Fibroblast of mammary gland (primary cell): ENCODE results near the gene PEAR1.
A peak's percentile ranks its signal among the peaks of the same experiment; 100 is the strongest.

ENCODE experiments used
- DNase-seq: peaks from one replicate; pipeline ENCODE4 v3.0.0-alpha.2; 2010; ENCODE audit warnings: low read depth
- H3K4me3 ChIP-seq: 2 replicates; pipeline ENCODE4 v1.5.1; 2011; ENCODE audit warnings: low read depth, mild to moderate bottlenecking, low read length, moderate library complexity; ENCODE audit not compliant: control insufficient read depth
- TF ChIP-seq, protein P1 (sequence below): conservative IDR thresholded peaks from 2 replicates; pipeline ENCODE4 v1.5.1; 2011; ENCODE audit warnings: low read depth, low read length, inconsistent platforms; ENCODE audit not compliant: control insufficient read depth, insufficient read depth

The PEAR1 gene

DNA sequence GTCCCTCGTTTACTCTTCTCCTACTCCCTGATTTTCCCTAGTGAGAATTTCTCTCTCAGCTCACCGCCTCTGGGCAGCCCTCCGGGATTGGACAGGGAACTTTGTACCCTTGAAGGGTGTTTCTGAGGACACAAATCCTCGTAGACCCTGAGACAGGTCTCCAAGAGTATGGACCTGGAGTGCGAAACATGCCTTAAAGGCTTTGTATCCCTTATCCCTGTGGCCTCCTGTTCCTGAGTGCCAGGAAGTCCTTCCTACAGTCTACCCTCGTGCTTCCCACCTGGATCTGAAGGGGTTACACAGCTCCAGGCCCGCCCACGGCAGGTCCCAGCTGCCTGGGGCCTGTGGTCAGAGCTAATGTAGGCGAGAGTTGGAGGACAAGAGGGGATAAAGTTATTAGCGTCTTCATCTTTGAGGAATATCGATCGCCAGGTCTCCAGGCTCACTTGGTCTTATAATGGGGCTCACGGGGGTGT is 7.6 kb upstream of the PEAR1 start:
- DNase-seq = no peak
- TF ChIP-seq, protein P1, sequence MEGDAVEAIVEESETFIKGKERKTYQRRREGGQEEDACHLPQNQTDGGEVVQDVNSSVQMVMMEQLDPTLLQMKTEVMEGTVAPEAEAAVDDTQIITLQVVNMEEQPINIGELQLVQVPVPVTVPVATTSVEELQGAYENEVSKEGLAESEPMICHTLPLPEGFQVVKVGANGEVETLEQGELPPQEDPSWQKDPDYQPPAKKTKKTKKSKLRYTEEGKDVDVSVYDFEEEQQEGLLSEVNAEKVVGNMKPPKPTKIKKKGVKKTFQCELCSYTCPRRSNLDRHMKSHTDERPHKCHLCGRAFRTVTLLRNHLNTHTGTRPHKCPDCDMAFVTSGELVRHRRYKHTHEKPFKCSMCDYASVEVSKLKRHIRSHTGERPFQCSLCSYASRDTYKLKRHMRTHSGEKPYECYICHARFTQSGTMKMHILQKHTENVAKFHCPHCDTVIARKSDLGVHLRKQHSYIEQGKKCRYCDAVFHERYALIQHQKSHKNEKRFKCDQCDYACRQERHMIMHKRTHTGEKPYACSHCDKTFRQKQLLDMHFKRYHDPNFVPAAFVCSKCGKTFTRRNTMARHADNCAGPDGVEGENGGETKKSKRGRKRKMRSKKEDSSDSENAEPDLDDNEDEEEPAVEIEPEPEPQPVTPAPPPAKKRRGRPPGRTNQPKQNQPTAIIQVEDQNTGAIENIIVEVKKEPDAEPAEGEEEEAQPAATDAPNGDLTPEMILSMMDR = no peak
- H3K4me3 ChIP-seq = no peak overlapping the region

DNA sequence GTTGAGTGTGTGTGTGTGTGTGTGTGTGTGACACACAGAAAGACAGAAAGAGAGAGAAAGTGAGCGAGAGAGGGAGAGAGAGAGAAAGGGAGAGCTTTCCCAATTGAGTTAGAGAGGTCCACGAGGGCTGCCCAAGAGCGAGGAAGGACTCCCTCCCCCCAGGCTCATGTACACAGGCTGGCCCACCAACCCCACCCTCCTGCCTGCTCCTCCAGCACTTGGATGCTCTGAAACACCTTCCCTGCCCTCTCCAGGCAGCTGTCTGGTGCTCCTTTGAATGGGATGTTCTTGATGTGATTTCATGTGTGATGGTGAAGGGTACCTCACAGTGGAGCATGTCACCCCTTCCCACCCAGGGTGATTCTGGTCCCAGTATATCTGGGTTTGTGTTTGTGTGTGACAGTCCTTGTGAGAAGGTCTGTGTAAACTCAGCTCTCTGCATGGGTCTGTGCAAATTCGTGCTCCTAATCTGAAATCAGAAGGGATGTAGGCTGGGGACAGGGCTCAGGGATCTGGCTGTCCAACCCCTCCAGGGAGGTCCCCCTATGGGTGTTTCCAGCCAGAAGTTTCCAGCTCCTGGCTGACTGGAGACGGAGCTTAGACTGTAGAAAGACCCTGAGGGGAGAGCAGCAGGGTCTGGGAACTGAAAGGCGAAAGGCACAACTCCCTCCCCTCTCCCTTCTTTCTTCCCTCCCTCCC is 6.8 kb upstream of the PEAR1 start:
- TF ChIP-seq, protein P1 = no peak
- H3K4me3 ChIP-seq = no peak overlapping the region
- DNase-seq = no peak

DNA sequence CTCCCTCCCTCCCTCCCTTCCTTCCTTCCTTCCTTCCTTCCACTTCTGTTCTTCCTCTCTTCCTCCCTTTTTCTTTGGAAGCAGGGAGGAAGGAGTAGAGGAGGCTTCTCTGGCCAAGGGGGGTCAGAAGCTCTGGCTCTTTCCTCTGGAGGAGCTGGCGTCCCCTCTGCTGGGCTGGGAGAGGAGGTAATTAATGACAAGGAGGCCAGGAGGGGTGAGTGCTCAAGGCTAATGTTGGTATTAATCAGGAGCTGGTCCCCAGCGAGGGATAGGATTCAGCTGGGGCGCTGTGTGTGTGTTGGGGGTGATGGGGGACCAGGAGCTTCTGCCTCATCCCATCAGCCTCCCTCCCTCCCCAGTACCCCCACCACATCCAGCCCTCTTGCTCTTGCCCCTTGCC is 6.2 kb upstream of the PEAR1 start:
- TF ChIP-seq, protein P1 = no peak
- H3K4me3 ChIP-seq = no peak overlapping the region
- DNase-seq = no peak

DNA sequence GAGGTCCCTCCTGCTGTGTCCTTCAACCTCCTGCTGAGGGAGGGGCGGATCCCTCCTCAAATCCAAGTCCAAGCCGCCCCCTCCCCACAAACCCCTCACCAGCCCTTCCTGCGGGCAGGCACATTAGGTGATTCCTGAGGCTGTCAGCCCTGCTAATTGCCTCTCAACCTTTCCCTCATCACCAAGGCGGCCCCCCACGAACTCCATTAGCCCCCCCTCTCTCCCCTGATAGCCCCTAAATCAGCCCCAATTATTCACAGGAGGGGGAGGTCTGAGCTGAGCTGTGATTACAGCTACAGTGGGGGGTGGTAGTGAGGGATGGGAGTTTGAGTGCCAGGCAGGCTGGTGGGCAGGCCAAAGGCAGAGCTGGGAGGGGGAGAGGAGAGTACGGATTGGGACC is 5.8 kb upstream of the PEAR1 start:
- H3K4me3 ChIP-seq = no peak overlapping the region
- TF ChIP-seq, protein P1 = no peak
- no peak for DNase-seq

DNA sequence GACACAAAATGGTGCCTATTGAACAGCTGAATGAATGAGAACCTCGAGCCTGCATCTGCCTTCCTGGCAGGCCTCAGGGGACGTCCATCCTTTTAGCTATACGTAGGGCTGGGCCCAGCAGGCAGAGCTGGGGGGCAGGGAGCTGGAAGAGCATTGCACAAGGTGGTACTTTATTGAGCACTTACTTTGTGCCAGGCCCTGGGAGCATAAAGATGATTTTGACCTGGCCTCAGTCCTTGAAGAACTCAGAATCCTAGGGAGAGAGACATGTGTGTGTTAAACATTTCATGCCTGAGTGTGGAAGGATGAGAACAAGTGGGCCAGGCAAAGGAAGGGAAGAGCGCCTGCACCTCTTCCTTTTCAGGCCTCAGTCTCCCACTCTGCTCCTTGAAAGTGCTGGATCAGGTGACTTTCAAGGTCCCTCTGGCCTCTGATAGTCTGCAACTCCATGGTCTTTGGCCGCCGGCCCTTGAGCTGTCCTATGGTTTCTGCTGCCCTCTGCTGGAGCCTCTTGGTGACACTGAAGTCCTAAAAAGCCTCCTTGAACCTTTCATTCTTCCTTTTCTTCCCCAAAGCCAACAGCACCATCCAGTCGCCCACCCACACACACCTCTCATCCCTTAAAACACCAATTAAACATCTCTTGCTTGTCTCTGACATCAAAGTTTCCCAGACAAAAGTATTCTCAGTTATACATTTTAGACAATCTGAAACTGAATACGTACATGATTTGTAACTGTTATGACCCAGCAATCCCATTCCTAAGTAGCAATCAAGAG is 3.5 kb upstream of the PEAR1 start:
- TF ChIP-seq, protein P1 = peak; percentile 93
- DNase-seq = peak; percentile 82
- no peak overlapping the region for H3K4me3 ChIP-seq

DNA sequence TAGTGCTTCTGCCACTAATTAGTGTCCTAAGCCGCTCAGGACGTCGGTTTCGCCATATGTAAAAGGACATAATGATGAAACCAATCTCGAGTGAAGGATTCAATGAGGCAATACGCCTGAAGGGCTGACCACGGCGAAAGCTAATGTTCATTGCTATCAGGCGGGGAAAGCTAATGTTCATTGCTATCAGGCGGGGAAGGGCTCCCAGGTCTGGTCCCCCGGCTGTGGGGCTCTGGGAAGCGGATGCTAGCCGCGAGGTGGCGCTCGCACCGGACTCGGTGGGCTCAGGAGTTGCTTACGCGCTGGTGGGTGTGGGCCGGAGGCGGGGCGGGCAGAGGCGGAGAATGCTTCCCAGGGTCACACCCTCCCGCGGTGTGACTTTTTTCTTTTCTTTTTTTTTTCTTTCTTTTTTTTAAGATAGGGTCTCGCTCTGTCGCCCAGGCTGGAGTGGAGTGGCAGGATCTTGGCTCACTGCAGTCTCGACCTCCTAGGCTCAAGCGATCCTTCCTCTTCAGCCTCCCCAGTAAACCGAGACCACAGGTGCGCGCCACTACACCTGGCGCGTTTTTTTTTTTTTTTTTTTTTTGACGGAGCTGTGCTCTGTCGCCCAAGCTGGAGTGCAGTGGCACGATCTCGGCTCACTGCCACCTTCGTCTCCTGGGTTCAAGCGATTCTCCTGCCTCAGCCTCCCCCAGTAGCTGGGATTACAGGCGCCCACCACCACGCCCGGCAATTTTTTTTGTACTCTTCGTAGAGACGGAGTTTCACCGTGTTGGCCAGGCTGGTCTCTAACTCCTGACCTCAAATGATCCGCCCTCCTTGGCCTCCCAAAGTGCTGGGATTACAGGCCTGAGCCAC is 1.1 kb upstream of the PEAR1 start:
- peak; percentile 83 for DNase-seq
- TF ChIP-seq, protein P1 = peak; percentile 72
- peak overlapping the region; percentile 17 for H3K4me3 ChIP-seq
